ENCODE results near the gene OR2A42.
"Not testable (repeated sequence)": the region's sequence is repeated elsewhere in the genome, so short reads cannot be mapped to it uniquely, and the experiment has no call there.

- TF ChIP-seq POLR2A, CTCF (IDR thresholded peaks at IDR 0.05): not testable (repeated sequence)
Observed at GRCh38 chr7:144282490-144282889, 43.1 kb upstream of the OR2A42 start.

All from Peyer's patch (tissue), 4 donors.